ENCODE results near the gene ABHD12.

DNA sequence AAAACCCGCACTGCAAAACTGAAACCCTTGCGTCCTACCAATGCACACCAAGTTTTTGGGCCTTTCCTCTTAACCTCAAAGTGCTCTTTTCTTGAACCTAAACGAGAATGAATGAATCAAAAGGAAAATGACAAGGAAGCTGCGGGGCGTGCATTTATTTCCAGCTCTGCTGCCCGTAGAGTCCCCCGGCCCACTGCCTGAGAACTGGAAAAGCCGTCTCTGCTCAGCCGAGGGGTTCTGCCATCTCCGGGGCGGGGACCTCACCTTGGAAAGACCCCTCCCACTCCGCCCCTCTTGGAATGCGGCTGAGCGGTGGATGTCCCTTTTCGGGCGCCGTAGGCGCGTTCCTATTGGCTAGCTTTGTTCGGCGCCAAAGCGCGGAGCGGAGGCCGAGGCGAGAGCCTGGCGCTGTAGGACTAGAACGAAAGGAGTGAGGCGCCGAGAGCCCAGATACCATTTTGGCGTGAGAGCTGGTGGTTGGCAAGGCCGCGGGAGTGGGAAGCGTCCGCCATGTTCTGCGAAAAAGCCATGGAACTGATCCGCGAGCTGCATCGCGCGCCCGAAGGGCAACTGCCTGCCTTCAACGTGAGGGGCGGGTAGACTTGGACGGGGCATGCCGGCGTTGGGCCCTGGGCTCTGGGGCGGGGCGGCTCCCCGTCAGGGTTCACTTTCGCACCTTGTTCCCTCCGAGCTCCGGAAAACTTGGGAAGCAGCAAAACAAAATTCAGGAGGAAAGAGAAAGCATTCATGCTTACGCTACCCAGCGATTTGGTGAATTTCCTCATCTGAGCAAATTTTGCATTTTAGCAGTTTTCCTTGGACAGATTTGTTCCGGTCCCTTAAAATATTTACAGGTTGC lies 16.9 kb upstream of the ABHD12 start, which contains the start of gene GINS1:
- TF ChIP-seq, protein P1, sequence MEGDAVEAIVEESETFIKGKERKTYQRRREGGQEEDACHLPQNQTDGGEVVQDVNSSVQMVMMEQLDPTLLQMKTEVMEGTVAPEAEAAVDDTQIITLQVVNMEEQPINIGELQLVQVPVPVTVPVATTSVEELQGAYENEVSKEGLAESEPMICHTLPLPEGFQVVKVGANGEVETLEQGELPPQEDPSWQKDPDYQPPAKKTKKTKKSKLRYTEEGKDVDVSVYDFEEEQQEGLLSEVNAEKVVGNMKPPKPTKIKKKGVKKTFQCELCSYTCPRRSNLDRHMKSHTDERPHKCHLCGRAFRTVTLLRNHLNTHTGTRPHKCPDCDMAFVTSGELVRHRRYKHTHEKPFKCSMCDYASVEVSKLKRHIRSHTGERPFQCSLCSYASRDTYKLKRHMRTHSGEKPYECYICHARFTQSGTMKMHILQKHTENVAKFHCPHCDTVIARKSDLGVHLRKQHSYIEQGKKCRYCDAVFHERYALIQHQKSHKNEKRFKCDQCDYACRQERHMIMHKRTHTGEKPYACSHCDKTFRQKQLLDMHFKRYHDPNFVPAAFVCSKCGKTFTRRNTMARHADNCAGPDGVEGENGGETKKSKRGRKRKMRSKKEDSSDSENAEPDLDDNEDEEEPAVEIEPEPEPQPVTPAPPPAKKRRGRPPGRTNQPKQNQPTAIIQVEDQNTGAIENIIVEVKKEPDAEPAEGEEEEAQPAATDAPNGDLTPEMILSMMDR (IDR thresholded peaks at IDR 0.05 in 4 of 5, conservative IDR thresholded peaks at IDR 0.05 in 1 of 5) = no peak
- no peak for TF ChIP-seq POLR2A (IDR thresholded peaks at IDR 0.05)
